GM18873 (cell line): Measurements from ENCODE around the gene TCTN2.

Source experiments
- ATAC-seq: cut with Tn5 transposase; IDR thresholded peaks from one replicate; pipeline ENCODE4 v1.9.1; 2021; ENCODE audit warnings: mild to moderate bottlenecking, moderate library complexity, moderate number of reproducible peaks; ENCODE audit not compliant: unreplicated experiment, low FRiP score

TCTN2 gene

DNA sequence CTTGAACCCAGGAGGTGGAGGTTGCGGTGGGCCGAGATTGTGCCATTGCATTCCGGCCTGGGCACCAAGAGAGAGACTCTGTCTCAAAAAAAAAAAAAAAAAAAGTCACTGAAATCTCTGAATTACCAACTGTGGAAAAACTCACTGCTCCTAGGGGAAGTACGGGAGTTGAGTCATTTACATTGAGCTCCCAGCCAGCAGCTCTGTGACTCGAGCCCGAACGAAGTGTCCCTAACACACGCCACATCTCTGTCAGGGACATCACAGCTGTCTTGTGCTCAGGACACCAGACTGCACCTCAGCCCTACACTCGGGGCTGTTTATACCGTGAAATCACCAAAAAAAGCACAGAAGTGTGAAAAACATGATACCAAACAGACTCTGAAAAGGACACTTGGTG, 62.3 kb downstream of the TCTN2 start:
- ATAC-seq, result no peak

GRCh38 chr12:123734268-123734667, 63.4 kb downstream of the TCTN2 start:
- no peak for ATAC-seq

- no peak for ATAC-seq
These were observed 71.1 kb downstream of the TCTN2 start for GRCh38 chr12:123741937-123742572.

DNA sequence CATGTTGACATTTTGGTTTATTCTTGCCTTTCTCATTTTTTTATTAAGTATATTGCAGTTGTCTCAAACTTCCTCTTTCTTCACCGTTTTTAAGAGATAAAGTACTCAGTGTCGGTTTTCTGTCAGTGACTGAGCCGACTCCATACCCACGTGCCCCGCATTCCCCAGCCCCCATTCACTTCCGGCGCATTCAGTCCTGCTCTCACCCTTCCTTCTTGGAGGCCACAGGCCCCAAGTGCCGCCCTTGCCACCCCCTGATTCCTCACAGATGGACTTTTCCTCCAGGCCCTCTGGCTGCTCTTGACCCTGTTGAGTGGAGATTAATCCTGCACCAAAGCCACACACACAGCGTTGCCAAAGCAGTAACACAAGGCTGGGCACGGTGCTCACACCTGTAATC, 72.1 kb downstream of the TCTN2 start:
- ATAC-seq, result no peak

DNA sequence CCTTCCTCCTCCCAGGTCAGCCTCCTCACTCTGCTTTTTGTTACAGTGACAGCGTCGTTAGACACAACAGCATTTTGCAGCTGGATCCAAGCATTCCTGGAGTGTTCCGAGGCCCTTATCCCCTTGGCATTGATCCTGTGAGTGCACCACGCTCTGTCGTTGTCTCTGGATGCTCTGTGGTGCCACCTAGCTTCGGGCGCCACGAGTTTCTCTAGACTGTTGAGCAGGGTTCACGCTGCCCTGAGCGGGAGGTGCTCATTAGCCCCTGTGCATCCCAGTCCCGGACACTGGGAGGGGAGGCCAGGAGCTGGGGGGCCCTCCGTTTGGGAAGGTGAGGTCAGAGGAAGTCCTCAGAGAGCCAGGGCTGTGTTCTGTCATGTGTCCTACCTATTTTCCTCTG, 73.9 kb downstream of the TCTN2 start:
- no peak for ATAC-seq

GRCh38 chr12:123747309-123747708, 76.4 kb downstream of the TCTN2 start:
- no peak for ATAC-seq

DNA sequence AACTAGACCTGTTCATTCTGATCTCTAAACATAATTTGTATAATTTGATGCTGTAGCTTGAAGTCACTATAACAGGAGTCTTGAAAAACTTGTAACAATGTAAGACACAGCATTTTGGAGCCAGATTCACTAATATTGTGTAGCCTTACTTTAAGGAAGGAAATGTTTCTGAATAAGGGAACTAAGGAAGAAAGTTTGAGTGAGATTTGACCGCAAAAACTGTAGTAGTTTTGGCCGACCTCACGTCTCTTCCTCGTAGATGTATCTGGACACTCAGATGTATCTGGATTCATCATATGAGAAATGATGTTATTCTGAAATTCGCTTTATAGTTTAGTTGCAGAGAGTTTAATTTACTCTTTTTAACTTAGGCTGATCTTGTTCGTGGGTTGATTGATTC, 77.2 kb downstream of the TCTN2 start:
- no peak for ATAC-seq

DNA sequence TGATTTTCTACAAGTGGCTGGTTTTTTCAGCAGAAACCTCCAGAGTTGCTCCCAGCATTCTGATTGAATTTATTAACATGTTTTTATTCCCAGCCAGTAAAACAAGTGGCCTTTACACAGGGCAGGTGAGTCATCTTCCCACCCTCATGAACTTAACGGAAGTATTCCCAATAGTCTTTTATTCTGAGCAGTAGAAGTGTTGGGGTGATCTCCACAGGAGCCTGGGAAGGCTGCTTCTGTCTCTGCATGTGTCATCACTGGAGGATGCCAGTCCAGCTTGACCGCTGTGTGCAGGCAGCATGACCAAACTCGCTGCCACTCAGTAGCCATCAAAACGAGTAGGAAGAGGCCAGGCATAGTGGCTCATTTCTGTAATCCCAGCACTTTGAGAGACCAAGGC, 77.7 kb downstream of the TCTN2 start:
- ATAC-seq, result no peak

GRCh38 chr12:123749355-123749754, 78.4 kb downstream of the TCTN2 start:
- no peak for ATAC-seq

DNA sequence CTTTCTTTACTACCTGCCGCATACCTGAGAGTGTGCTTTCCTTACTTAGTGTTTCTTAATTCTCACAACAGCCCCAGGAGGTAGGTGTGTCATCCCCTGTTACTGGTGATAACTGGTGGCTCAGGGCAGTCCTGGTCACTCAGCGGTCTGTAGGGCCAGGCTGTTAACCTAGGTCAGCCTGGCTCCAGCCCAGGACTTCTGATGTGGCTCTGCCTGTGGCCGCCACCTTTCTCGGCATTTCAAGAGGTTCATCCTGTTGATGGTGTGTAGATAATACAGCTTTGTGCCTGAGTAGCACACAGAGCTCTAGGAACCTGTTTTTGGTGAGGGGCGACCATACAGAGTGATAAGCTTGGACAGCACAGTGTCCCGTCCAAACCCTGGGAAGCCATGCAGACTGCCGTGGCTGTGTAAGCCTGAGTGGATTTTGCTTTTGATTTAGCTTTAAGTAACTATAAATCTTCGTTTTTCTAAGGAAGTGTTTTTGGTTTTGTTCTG, 79.3 kb downstream of the TCTN2 start:
- no peak for ATAC-seq

DNA sequence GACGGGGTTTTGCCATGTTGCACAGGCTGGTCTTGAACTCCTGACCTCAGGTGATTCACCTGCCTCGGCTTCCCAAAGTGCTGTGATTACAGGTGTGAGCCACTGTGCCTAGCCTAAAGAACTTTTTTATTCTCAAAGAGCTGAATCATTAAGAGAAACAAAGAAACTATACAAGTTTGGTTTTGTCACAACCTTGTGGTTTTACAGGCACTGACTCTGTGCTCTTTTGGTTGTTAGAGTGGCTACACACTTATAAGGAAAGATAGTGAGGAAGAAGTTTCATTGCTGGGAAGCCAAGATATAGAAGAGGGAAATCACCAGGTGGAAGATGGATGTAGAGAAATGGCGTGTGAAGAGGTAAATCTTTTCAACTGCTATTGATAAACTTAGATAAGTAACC, 81.1 kb downstream of the TCTN2 start:
- no peak for ATAC-seq

DNA sequence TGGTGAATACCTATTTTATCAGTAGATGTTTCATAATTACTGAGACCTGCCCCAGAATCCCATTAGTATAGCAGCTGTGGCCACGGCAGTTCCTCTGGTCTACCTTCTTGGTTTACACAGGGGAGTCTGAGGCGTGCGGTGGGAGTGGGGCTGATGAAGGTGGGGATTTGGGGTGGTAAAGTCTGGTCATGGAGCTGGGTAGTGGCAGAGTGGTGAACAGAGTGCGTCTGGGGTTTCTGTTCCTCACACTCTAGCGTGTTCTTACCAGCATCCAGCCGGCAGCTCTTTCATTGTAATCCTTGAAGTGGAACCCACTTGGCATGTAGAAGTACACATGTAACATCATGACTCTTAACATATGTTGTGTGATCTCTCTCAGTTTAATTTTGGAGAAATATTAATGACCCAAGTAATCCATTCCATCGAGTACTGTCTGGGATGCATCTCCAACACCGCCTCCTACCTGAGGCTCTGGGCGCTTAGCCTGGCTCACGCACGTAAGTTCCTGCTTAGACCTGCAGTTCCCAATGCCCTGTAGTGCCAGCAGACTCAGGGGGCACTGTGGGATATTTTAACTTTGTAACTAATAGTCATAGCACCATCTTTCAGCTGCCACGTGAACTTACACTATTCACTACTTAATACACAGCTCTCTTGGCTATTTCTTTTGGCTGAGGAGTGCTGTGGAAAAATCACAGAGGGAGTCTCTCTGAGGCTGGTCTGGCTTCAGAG, 83.3 kb downstream of the TCTN2 start:
- ATAC-seq, result no peak

- ATAC-seq, result no peak
These were observed 86.6 kb downstream of the TCTN2 start for GRCh38 chr12:123757561-123757960.
